Chondrocyte (in vitro differentiated cells): Measurements from ENCODE around the gene OOSP2. TPM values are rescaled to one million over a fixed set of nuclear protein-coding genes. Genes with fewer than 3 reads are reported as not detected.
"Not testable (repeated sequence)": the region's sequence is repeated elsewhere in the genome, so short reads cannot be mapped to it uniquely, and the experiment has no call there.

Experiments
- DNase-seq: peaks from one replicate; pipeline ENCODE4 v3.0.0; 2021; ENCODE audit warnings: mixed read lengths, low spot score
- H3K27ac Mint-ChIP-seq: one replicate; pipeline ENCODE4 v1.8.0; 2021; ENCODE audit warnings: mild to moderate bottlenecking, moderate library complexity, mixed read lengths; ENCODE audit not compliant: unreplicated experiment
- H3K27me3 Mint-ChIP-seq: 2 replicates; pipeline ENCODE4 v1.8.0; 2021; ENCODE audit warnings: low read depth, mixed read lengths
- H3K36me3 Mint-ChIP-seq: 2 replicates; pipeline ENCODE4 v1.8.0; 2021; ENCODE audit warnings: low read depth, mixed read lengths
- H3K4me1 Mint-ChIP-seq: 2 replicates; pipeline ENCODE4 v1.8.0; 2021; ENCODE audit warnings: low read depth, mild to moderate bottlenecking, mixed read lengths
- H3K4me3 Mint-ChIP-seq: one replicate; pipeline ENCODE4 v1.8.0; 2021; ENCODE audit warnings: mild to moderate bottlenecking, moderate library complexity, mixed read lengths; ENCODE audit not compliant: unreplicated experiment
- H3K9me3 Mint-ChIP-seq: 2 replicates; pipeline ENCODE4 v1.8.0; 2021; ENCODE audit warnings: low read depth, mixed read lengths
- CTCF ChIP-seq: fragments of 200-600 bp; sonication (generic); IDR thresholded peaks from 2 replicates; pipeline ENCODE4 v1.5.0; 2021; ENCODE audit warnings: antibody characterized with exemption, mild to moderate bottlenecking, moderate library complexity
- total RNA-seq: library from RNA; stranded (reverse); gene quantifications from 3 replicates; pipeline ENCODE4 v1.2.1, GENCODE V29; 2021

OOSP2 gene
- total RNA-seq, 1 donor from 2014 or later, result not detected

GRCh38 chr11:60003729-60004128 lies 36.5 kb upstream of the OOSP2 start:
- H3K4me3 Mint-ChIP-seq, result no peak overlapping the region
- no peaks in the 10 kb centered on the region for H3K4me1 Mint-ChIP-seq
- no peaks in the 10 kb centered on the region for H3K9me3 Mint-ChIP-seq
- H3K27me3 Mint-ChIP-seq, result peaks cover 14% of the 10 kb centered on the region
- no peaks in the 10 kb centered on the region for H3K36me3 Mint-ChIP-seq
- DNase-seq, result no peak
- H3K27ac Mint-ChIP-seq, result no peak overlapping the region
- no peak for TF ChIP-seq CTCF

GRCh38 chr11:60005360-60005759 lies 34.8 kb upstream of the OOSP2 start:
- H3K4me3 Mint-ChIP-seq, result no peak overlapping the region
- H3K27ac Mint-ChIP-seq, result no peak overlapping the region
- peaks cover 21% of the 10 kb centered on the region for H3K27me3 Mint-ChIP-seq
- TF ChIP-seq CTCF, result no peak
- peaks cover 2% of the 10 kb centered on the region for H3K9me3 Mint-ChIP-seq
- DNase-seq, result no peak
- no peaks in the 10 kb centered on the region for H3K4me1 Mint-ChIP-seq
- H3K36me3 Mint-ChIP-seq, result no peaks in the 10 kb centered on the region

GRCh38 chr11:60016881-60017280 lies 23.3 kb upstream of the OOSP2 start, which contains the start of gene OOSP4B:
OOSP4B (plus strand) TSS chr11:60017181.
- no peak for TF ChIP-seq CTCF
- Mint-ChIP-seq H3K4me1 (no peaks in the 10 kb centered on the region), H3K27me3 (no peaks in the 10 kb centered on the region), H3K9me3 (peaks cover 2% of the 10 kb centered on the region), H3K27ac (no peak within 1 kb of the TSS), H3K4me3 (no peak within 1 kb of the TSS), H3K36me3 (no peaks in the 10 kb centered on the region)
- DNase-seq, result no peak

DNA sequence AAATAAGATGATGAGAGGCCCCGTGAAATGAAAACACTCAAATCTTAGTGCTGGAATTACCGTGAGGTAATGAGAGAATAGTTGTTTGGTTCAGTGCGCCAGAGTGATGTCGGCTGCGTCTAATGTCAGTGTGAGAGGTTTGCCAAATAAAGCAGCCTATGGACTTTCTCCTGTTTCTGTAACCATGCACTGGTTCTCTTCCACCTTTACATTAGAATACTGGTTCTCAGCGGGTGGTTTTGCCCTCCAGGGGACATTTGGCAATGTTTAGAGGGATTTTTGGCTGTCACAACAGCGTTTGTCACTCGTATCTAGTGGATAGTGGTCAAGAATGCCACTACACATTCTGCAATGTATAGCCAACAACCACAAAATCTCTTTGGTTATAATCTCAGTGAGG lies 22.2 kb upstream of the OOSP2 start:
- Mint-ChIP-seq H3K36me3 (no peaks in the 10 kb centered on the region), H3K27me3 (no peaks in the 10 kb centered on the region), H3K9me3 (no peaks in the 10 kb centered on the region), H3K27ac (no peak overlapping the region), H3K4me3 (no peak overlapping the region), H3K4me1 (no peaks in the 10 kb centered on the region)
- DNase-seq, result no peak
- no peak for TF ChIP-seq CTCF

DNA sequence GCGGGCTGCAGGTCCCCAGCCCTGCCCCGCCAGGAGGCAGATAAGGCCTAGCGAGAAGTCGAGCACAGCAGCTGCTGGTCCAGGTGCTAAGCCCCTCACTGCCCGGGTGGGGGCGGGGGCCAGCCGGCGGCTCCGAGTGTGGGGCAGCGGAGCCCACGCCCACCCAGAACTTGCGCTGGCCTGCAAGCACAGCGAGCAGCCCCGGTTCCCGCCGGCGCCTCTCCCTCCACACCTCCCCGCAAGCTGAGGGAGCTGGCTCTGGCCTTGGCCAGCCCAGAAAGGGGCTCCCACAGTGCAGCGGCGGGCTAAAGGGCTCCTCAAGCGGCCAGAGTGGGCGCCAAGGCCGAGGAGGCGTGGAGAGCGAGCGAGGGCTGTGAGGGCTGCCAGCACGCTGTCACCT lies 19.8 kb upstream of the OOSP2 start:
- H3K4me1 Mint-ChIP-seq, H3K9me3 Mint-ChIP-seq, H3K27ac Mint-ChIP-seq, H3K27me3 Mint-ChIP-seq, H3K36me3 Mint-ChIP-seq, DNase-seq, H3K4me3 Mint-ChIP-seq: not testable (repeated sequence)

- no peak for DNase-seq
- no peak for TF ChIP-seq CTCF
- no peaks in the 10 kb centered on the region for H3K36me3 Mint-ChIP-seq
- peaks cover 1% of the 10 kb centered on the region for H3K27me3 Mint-ChIP-seq
- H3K4me1 Mint-ChIP-seq, result no peaks in the 10 kb centered on the region
- no peaks in the 10 kb centered on the region for H3K9me3 Mint-ChIP-seq
- H3K27ac Mint-ChIP-seq, result no peak overlapping the region
- H3K4me3 Mint-ChIP-seq, result no peak overlapping the region
These were observed 11.1 kb upstream of the OOSP2 start for GRCh38 chr11:60029015-60029632.

GRCh38 chr11:60050422-60050821 lies 10.2 kb downstream of the OOSP2 start:
- H3K36me3 Mint-ChIP-seq, DNase-seq, H3K9me3 Mint-ChIP-seq, H3K4me1 Mint-ChIP-seq, H3K27ac Mint-ChIP-seq, H3K27me3 Mint-ChIP-seq, H3K4me3 Mint-ChIP-seq: not testable (repeated sequence)

GRCh38 chr11:60050839-60051238 lies 10.6 kb downstream of the OOSP2 start:
- H3K36me3 Mint-ChIP-seq, H3K27me3 Mint-ChIP-seq, H3K27ac Mint-ChIP-seq, DNase-seq, H3K4me1 Mint-ChIP-seq, H3K4me3 Mint-ChIP-seq, H3K9me3 Mint-ChIP-seq: not testable (repeated sequence)
